ENCODE measurements around the gene MRPL19. TPM values are rescaled to one million over a fixed set of nuclear protein-coding genes. Genes with fewer than 3 reads are reported as not detected.

Gene MRPL19
- total and polyA plus RNA-seq, 2 donors (not counting 3 experiments of a cell fraction or from before 2014, with no cell fraction given) = 13.0 to 52.3 TPM

DNA sequence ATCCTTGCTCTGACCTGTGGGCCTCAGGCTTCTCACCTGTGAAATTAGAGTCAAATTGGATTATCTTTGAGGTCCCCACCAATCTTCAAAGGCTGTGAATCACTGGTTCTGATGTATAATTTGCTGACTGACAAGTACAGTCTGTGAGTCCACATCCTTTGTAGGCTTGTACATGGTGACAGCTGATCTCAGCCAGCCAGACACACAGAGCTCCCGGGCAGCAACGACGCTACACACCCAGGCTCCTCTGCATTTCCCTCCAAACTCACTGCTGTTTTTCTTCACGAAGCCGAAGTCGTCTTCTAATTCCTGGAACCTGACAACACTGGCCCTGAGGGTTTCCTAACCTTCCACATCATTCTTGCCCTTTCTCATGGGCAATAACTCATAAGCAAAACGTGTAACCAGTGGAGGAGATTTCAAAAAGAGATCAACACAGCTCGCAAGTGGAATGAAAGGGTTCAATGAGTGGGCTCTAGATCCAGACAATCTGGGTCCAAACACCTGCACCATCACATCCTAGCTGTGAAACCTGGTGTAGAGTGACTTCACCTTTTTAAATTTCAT is 47.9 kb upstream of the MRPL19 start:
- CTCF ChIA-PET = interaction anchor here (1.8 kb wide), 1 partner anchor 133 kb away, joined by 4 read pairs; no protein-coding TSS in a partner anchor
- FAIRE-seq = no peak

More for the DNA sequence above, 47.9 kb upstream of the MRPL19 start:
- H4K20me1 ChIP-seq (replicated peaks; ENCODE audit: control insufficient read depth, extremely low read depth, insufficient read depth, low read length) = no peaks in the 10 kb centered on the region
- DNase-seq (ENCODE audit: low read depth, low spot score) = no peak
- no peak overlapping the region for H3K9ac ChIP-seq (replicated peaks; ENCODE audit: extremely low read depth, insufficient read depth, low read length)
- H3K4me3 ChIP-seq (replicated peaks in 1 of 3; ENCODE audit: insufficient read depth in 1 of 3, low read depth in 1 of 3, low read length in 3 of 3) = no peak overlapping the region
- dilution Hi-C loops (cut with MboI; ENCODE audit: extremely low pct_ligation_motif_present, low sequenced_read_pairs) (no loop called here), intact Hi-C loops (cut with micrococcal nuclease) (no loop called here)
- no peaks in the 10 kb centered on the region for H3K79me2 ChIP-seq (ENCODE audit: control insufficient read depth, insufficient read depth, low read length)
- POLR2A ChIA-PET = no interaction called here
- no peaks in the 10 kb centered on the region for H3K36me3 ChIP-seq (ENCODE audit: control insufficient read depth in 2 of 2, extremely low read depth in 1 of 2, insufficient read depth in 2 of 2, low read length in 2 of 2)
- no peak overlapping the region for H3K4me2 ChIP-seq (ENCODE audit: insufficient read depth, low read length)
- H3K9me1 ChIP-seq (replicated peaks; ENCODE audit: control insufficient read depth, extremely low read depth, insufficient read depth, low read length) = no peaks in the 10 kb centered on the region
- H3K4me1 ChIP-seq (ENCODE audit: control insufficient read depth, extremely low read depth, insufficient read depth, low read length) = peaks cover 3% of the 10 kb centered on the region
- H3K9me3 ChIP-seq (replicated peaks; ENCODE audit: control insufficient read depth, insufficient read depth, low read length) = no peaks in the 10 kb centered on the region
- no peak overlapping the region for H3K27ac ChIP-seq (ENCODE audit: insufficient read depth, low read depth, low read length)
- no TSS peak for BruUV-seq (replicated peaks)
- H3K27me3 ChIP-seq (ENCODE audit: control insufficient read depth in 2 of 2, insufficient read depth in 2 of 2, low read length in 2 of 2) = no peaks in the 10 kb centered on the region
- no peak for TF ChIP-seq GATA2 (IDR thresholded peaks at IDR 0.05; ENCODE audit: insufficient read depth, insufficient read length, low read depth, low read length)
- TF ChIP-seq FOS (IDR thresholded peaks at IDR 0.05; ENCODE audit: borderline replicate concordance, insufficient read depth, low read length) = no peak
- TF ChIP-seq JUN (IDR thresholded peaks at IDR 0.05; ENCODE audit: borderline replicate concordance, insufficient read depth, insufficient read length, low read depth) = no peak
- TF ChIP-seq, protein P1, sequence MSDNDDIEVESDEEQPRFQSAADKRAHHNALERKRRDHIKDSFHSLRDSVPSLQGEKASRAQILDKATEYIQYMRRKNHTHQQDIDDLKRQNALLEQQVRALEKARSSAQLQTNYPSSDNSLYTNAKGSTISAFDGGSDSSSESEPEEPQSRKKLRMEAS (IDR thresholded peaks at IDR 0.05; ENCODE audit: insufficient read depth, insufficient read length) = no peak
- TF ChIP-seq EZH2 (IDR thresholded peaks at IDR 0.05; ENCODE audit: borderline replicate concordance, low read depth, low read length, severe bottlenecking) = no peak
- TF ChIP-seq POLR2A (IDR thresholded peaks at IDR 0.05; ENCODE audit: low read depth, low read length) = no peak
- TF ChIP-seq POLR2AphosphoS5 (IDR thresholded peaks at IDR 0.05; ENCODE audit: insufficient read depth, low read depth, low read length) = no peak
- TF ChIP-seq, protein P2, sequence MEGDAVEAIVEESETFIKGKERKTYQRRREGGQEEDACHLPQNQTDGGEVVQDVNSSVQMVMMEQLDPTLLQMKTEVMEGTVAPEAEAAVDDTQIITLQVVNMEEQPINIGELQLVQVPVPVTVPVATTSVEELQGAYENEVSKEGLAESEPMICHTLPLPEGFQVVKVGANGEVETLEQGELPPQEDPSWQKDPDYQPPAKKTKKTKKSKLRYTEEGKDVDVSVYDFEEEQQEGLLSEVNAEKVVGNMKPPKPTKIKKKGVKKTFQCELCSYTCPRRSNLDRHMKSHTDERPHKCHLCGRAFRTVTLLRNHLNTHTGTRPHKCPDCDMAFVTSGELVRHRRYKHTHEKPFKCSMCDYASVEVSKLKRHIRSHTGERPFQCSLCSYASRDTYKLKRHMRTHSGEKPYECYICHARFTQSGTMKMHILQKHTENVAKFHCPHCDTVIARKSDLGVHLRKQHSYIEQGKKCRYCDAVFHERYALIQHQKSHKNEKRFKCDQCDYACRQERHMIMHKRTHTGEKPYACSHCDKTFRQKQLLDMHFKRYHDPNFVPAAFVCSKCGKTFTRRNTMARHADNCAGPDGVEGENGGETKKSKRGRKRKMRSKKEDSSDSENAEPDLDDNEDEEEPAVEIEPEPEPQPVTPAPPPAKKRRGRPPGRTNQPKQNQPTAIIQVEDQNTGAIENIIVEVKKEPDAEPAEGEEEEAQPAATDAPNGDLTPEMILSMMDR (IDR thresholded peaks at IDR 0.05; ENCODE audit: extremely low read depth in 1 of 2, insufficient read depth in 1 of 2, low read depth in 1 of 2, low read length in 2 of 2) = no peak
- TF ChIP-seq MYC (IDR thresholded peaks at IDR 0.05; ENCODE audit: low read depth, low read length) = no peak
- H2AFZ ChIP-seq (ENCODE audit: low read depth, low read length) = no peak overlapping the region

Data from endothelial cell of umbilical vein (primary cell).